Measurements from ENCODE around the gene CNPY4.
"Not testable (repeated sequence)": the region's sequence is repeated elsewhere in the genome, so short reads cannot be mapped to it uniquely, and the experiment has no call there.

DNA sequence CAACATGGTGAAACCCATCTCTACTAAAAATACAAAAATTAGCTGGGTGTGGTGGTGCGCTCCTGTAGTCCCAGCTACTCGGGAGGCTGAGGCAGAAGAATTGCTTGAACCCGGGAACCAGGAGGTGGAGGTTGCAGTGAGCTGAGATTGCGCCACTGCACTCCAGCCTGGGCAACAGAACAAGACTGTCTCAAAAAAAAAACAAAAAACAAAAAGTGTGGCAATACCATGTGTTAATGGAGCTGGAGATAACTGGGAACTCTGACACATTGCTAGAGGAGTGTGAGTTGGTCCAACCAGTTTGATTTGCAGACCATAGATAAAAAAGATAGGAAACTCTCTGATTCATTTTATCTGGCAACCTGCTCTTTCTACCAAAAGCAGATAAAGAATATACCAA is 26.9 kb downstream of the CNPY4 start:
- TF ChIP-seq TAF1 (IDR thresholded peaks at IDR 0.05; ENCODE audit: low read depth); RAD21 (conservative IDR thresholded peaks at IDR 0.05); EZH2 (IDR thresholded peaks at IDR 0.05; ENCODE audit: borderline replicate concordance, insufficient read depth, low read length, poor library complexity, severe bottlenecking); MXI1 (conservative IDR thresholded peaks at IDR 0.05; ENCODE audit: poor library complexity, severe bottlenecking); POLR2AphosphoS5 (IDR thresholded peaks at IDR 0.05); EP300 (conservative IDR thresholded peaks at IDR 0.05; ENCODE audit: poor library complexity, severe bottlenecking): not testable (repeated sequence)
- TF ChIP-seq, protein P1, sequence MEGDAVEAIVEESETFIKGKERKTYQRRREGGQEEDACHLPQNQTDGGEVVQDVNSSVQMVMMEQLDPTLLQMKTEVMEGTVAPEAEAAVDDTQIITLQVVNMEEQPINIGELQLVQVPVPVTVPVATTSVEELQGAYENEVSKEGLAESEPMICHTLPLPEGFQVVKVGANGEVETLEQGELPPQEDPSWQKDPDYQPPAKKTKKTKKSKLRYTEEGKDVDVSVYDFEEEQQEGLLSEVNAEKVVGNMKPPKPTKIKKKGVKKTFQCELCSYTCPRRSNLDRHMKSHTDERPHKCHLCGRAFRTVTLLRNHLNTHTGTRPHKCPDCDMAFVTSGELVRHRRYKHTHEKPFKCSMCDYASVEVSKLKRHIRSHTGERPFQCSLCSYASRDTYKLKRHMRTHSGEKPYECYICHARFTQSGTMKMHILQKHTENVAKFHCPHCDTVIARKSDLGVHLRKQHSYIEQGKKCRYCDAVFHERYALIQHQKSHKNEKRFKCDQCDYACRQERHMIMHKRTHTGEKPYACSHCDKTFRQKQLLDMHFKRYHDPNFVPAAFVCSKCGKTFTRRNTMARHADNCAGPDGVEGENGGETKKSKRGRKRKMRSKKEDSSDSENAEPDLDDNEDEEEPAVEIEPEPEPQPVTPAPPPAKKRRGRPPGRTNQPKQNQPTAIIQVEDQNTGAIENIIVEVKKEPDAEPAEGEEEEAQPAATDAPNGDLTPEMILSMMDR (IDR thresholded peaks at IDR 0.05; ENCODE audit: poor library complexity, severe bottlenecking), result not testable (repeated sequence)
